ENCODE measurements around the gene FEV.

Gene FEV

GRCh38 chr2:219016721-219017120 lies 31.7 kb upstream of the FEV start:
- DNase-seq, result no peak

DNA sequence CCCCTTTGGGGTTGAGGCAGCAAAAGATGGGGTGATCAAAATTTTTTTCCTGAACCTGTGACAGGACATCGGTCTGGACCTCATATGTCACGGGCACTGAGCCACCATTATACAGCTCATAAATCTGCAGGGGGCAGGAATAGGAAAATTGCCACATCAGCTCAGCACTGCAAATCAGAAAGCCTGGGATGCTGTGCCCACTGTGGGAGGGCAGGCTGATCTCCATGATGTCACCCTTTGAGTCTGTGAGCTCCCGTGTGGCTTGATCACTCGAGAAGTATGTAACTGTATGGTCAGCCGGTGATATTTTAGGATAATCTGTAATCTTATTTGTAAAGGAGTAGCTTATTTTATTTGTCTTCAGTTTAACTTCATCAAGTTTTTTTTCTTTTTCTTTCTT lies 25.9 kb upstream of the FEV start:
- DNase-seq, result no peak

GRCh38 chr2:219010162-219010756 lies 25.3 kb upstream of the FEV start:
- DNase-seq, result no peak

DNA sequence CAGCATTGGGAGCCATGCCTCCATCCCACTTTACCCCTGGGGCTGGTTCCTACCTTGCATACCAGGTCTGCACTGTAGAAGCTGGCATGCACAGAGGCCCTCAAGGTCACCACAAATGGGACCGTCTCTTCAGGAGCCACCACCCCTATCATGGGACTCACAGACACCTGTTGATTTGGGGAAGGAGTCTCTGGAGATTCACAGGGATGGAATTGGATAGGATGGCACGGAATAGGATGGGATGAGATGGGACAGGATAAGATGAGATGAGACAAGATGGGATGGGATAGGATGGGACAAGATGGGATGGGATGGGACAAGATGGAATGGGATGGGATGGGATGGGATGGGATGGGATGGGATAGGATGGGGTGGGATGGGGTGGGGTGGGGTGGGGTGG lies 24.3 kb upstream of the FEV start:
- DNase-seq, result no peak

- DNase-seq, result no peak
Observed at GRCh38 chr2:219003979-219004378, 19.0 kb upstream of the FEV start.

- no peak for DNase-seq
Observed at GRCh38 chr2:219003267-219003634, 18.3 kb upstream of the FEV start.

DNA sequence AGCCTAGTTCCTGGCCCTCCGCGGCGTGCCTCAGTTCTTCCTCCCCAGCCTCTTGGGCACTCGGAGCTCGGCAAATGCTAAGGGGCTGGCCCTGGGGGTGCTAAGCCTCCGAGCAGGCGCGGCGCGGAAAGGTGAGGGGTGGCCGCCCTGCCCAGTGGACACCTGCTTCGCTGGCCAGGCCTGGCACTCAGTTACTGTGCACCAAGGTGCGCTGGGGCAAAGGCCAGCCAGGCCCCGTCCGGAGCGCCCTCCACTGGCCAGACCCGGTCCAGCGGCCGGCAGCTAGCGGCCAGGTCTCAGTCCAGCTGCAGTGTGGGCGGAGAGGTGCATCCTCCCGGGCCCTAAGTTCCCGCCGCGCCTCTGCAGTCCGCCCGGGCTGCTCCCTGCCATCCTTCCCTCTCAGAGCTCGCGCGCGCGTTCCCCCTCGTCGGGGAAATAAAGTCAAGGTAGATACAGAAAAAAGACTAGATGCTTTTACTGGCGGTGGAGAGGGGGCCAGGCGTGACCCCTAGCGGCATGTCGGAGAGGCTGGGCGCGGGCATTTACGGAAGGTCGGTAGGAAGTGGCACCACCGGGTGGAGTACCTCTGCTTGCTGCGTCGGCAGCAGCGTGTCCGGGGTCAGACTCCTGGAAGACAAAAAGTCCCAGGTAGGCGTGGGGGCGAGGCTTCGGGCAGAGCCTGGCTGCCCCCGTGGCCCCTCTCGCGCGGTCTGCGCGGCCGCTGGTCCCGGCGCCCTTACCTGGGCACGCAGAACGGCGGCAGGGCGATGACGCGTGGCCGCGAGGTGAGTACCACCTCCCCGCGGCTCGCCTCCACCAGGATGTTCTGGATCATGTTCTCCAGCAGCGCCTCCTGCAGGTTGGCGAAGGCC lies 17.6 kb upstream of the FEV start:
- DNase-seq, result no peak

DNA sequence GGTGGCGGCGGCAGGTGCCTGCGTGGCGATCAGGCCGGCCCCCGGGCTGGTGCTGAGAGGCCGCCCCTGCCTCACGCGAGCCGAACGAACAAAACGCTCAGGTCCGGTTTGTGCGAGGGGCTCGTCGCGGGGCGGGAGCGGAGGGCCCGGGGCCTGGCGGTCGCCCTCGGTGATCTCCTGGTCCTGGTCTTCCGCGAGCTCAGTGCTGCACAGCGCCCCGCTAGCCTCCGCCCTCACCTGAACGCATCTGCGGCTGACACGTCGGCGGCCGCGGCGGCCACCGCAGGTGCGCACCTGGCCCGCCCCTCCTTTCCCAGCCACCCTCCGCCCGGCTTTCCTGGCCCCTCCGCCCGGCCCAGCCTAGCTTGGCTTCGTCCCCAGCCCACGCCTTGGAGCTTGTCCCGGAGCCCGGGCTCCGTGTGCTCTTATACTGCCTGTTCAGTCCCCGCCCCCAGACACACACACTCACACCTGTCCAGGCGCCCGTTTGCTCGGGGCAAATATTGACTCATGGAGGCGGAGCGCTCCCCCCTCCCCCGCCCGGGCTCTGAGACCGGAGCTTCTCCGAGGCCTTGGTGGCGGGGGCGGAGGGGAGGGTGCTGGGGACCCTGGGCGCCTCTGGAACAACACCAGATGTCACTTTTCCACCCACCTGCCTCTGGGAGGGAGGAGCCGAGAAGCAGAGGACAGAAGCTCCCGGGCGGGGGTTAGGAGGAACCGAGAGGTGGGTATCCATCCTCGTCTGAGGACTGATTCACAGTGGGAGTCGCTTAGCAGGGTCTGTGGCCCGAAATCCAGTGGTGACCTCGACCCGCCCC lies 16.8 kb upstream of the FEV start:
- no peak for DNase-seq

- no peak for DNase-seq
Observed at GRCh38 chr2:219001100-219001576, 16.2 kb upstream of the FEV start.

GRCh38 chr2:219000569-219000960 lies 15.6 kb upstream of the FEV start:
- DNase-seq, result no peak

DNA sequence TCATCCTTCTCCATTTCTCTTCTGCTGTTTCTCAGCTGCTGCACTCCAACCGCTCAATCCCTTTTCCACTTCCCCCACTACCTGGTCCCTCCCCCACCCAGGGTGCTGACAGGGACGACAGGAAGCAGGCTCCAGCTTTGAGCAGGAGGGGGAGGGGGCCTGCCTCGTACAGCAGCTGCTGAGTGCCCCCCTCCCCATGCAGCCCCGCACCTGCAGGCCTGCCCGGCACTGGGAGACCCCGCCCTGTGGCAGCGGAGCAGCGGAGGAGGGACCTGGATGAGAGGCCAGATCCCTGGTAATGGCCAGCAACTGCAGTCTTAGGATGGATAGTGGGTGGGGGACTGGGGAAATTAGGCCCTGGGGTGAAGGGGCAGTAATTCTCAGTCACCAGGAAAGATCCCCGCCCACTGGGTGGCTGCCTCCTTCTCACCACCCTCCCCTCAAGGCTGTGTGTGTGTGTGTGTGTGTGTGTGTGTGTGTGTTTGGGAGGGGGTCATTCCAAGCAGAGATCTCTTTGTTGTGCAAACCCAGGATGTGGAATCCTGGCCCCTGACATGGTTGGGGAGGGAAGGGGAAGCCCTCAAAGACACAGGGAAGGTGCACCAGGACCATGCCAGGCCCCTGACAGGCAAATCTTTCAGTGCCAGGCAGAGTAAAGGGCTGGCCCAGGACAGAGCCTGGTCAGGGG lies 15.0 kb upstream of the FEV start:
- DNase-seq, result no peak

DNA sequence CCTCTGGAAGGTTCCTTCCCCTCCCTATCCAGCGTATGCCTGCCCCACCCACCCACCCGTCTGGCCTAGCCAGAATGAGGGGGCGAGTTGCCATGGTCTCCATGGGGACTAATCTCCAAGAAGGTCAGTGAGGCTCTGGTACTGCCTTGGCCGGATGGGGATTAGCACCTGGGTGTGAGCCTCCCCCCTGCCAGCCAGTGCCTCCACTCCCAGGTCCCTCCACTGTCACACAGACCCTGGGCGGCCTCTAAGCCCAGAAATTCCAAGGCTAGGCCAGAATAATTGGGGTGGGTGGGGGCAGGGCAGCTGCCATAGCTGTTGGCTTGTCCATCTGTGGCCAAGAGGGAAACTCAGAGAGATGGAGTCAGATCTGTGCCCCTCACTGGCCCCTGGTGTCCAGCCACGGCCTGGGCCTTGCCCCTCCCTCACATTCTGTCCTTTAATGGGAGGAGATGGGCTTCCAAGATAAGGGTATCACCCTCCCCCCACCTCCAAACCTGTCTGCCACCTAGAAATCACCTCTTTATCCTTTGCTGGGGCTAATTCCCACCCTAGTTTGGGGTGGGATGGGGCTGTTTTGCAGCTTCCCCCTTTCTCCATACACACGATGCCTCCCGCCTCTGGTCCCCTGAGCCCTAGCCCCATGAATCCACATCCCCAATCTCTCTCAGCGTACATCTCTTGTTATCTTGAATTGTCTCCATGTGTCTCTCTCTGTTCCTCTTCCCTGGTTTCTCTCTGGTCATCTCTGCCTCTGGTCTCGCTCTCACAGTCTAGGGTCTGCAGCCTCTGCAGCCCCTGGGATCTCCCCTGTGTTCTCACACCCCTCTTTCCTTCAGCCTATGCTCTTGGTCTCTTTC lies 14.3 kb upstream of the FEV start:
- DNase-seq, result no peak

DNA sequence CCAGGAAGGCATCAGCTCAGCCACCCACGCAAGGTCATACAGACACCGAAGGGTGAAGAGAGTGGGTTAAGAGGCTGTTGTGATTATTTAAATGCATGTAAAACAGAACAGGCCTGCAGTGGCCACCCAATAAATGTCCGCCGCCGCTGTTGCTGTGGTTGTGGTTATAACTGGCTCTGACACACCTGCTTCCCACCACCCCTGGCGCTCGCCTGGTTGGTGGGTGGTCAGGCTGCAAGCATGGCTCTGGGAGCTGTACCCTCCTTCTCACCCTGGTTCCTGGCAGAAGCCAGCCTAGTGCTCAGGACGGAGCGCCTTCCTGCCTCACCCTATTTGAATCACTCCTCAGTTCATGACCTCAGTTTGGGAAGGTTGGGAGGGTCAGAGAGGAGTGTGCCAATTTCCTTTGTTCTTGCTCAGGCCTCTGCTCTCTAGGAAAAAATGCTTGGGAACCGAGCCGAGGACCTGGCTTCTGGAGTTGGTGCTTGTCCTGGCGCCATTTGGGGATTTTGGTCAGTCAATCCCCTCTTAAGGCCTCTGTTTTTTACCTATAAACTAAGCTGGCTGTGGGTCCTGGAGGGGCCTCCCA lies 13.5 kb upstream of the FEV start:
- DNase-seq, result no peak

DNA sequence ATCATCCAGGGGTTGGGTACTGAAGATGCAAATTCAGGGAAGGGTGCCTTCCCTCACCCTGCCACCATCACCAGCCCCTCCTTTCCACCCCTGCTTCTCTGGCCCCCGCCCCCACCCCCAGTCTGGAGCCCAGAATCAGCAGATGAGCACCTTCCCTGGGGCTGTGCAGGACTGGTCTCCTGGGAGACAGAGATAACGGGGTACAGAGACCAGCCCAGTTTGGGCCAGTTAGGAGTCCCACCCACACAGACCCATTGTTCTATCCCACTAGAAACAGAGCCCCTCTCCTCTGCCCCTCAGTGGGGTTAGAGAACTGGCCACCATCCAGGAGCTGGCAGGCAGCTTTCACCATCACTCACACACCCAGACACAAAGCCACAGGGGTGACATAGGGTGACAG lies 12.7 kb upstream of the FEV start:
- no peak for DNase-seq

DNA sequence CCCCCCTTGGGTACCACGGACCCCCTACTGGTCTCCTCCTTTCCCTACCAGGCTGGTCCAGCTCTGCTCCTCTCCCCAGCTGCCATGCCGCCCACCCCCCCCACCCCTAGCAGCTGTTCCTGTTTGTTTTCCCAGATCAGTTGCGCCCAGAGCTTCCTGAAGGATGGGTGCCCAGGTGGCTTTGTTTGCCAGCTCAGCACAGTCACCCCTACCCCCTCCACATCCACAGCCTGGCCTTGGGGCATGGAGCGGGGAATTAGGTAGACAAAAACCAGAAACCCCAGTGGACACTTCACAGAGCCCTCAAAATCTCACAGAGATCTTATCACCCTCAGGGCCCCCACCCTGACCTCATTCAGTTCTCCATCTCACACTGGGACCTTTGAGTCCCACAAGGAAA lies 12.0 kb upstream of the FEV start:
- DNase-seq, result peak in 1 of 2 donors; percentile 10

DNA sequence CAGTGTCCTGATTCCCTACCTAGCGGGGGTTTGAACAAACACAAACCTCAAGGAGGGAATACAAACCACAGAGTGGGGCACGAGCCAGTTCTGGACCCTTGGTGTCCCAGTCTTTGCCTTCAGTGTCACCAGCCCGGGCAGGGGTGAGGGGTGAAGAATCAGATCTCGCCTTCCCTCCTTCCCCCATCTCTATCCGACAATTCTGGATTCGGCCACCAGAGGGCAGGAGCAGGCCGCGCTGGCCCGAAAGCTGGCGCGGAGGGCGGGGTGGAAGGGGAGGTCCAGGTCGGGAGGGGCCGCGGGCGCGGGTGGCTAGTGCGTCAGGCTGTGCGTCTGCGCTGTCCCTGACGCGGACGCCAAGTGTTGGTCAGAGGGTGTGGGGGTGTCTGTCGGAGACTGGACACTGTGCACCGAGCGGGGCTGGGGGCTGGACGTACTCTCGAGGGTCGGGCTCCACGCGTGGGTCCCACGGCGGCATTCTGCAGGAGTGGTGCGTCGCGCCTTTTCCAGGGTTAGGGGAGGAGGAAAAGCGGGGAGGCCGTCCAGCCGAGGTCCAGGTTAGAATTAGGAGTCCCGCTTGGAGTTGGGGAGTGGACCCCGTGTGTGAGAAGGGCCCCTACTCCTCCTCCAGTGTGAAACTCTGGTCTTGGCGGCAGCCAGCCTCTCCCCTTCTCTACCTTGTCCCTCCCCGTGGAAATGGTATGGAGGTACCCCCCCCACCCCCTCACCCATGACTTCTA lies 11.2 kb upstream of the FEV start:
- peak; percentile 78 to 79 for DNase-seq

DNA sequence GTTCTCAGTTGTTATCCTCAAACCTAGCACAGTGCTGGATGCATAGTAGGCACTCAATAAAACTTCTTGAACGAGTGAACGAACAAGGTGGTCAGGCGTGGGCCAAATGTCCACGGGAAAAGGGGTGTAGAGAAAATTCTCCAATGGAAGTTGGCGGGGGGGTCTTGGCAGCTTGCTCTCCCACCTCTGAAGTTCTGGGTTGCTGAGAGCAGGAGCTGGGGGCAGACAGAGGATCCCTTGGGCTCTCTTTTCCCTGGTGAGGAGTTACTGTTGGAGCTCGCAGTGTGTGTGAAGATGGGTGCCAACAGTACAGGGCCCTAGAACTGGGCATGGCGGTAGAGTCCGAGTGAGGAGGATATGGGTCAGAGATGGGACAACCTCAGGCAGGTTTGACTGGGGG lies 10.6 kb upstream of the FEV start:
- no peak for DNase-seq

- no peak for DNase-seq
Observed at GRCh38 chr2:218993345-218994315, 8.6 kb upstream of the FEV start, which contains the start of gene CRYBA2. CRYBA2 (minus strand) TSS chr2:218993422; CDS start chr2:218993176, 246 bp downstream.

DNA sequence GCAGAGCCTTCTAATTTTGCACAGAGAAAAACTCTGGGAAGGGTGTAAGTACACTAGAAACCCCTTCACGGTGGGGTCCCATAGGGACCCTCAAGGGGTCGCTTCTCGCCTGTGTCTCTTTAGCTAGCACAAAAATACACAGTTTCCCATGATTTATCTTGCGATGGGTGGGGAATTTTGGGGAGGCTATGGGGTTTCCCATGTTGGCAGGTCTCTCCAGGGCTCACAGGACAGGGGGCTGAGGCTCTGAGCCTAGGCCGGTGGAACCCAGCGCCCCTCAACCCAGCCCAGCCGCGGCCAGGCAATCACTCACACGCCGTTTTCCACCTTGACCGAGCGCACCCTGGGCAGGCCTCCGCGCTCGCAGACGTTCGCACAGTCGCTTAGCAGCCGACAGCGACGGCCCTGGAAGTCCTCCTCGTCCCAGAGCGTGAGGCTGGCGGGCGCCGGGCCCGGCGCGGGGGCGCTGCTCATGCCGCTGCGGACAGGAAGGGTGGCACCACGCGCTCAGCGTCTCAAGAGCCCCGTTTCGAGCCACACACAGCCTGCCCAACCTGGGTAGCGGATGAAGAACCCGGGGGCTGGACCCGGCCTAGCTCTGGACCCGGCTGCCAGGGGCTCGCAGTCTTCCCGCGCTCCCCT lies 7.8 kb upstream of the FEV start:
- no peak for DNase-seq

Data from hippocampal formation (tissue), 2 donors.